ENCODE results near the gene GNB1.

DNA sequence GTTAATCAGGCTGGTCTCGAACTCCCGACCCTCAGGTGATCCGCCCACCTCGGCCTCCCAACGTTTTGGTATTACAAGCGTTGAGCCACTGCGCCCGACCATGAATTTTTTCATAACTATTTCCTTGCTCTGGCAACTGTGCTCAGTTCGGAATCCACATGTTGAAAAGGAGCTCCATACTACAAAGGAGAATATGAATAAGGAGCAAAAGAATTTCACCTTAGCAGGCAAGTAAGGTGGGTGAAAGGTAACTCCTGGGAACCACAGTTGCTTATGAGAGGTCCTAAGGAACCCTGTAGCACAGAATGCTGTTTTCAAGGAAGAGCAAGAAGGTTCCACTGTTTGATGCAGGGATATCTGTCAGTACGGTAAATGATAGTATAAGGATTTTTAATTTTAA is 82.7 kb downstream of the GNB1 start:
- TF ChIP-seq FOXP2 (optimal IDR thresholded peaks at IDR 0.05; ENCODE audit: control extremely low read depth, extremely low read length, insufficient read depth) (no peak), POLR2AphosphoS5 (IDR thresholded peaks at IDR 0.05; ENCODE audit: borderline replicate concordance, low read depth, low read length) (no peak), EZH2 (IDR thresholded peaks at IDR 0.05) (no peak)
